Measurements from ENCODE around the gene ARMC9. TPM values are rescaled to one million over a fixed set of nuclear protein-coding genes. Genes with fewer than 3 reads are reported as not detected.

ARMC9 gene
- total RNA-seq, 1 experiment from 2014 or later, result 3.3 TPM

DNA sequence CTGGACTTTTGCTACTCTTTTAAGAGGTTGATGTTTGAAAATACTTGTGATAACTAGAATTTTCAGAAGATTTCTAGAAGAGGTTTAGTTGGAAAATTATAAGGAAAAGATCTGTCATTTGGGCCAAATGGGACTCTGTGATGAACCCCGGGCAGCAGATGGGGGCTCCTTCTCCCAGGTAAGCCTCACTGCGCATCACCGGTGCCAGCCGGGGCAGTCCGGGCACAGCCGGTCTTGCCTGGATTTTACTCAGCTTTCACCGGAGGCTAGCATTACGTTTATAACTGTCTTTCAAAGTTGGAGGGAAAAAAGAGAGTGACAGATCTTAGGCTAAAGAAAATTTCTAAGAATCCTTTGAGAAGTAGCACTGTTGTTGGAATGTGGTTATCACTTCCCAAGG, 99.7 kb downstream of the ARMC9 start:
- Histone ChIP-seq H3K4me3 (ENCODE audit: low read depth, low read length) (no peak overlapping the region), H3K36me3 (ENCODE audit: control insufficient read depth, insufficient read depth, low read length) (no peaks in the 10 kb centered on the region), H3K4me1 (no peaks in the 10 kb centered on the region), H3K9me3 (no peaks in the 10 kb centered on the region), H3K27me3 (replicated peaks; ENCODE audit: control insufficient read depth, insufficient read depth, low read length) (no peaks in the 10 kb centered on the region)
- intact Hi-C loops (cut with micrococcal nuclease; ENCODE audit: unreplicated experiment), result no loop called here
- Mint-ChIP-seq H3K4me3 (ENCODE audit: unreplicated experiment) (no peak overlapping the region), H3K9me3 (ENCODE audit: unreplicated experiment) (no peaks in the 10 kb centered on the region), H3K4me1 (ENCODE audit: low read depth, unreplicated experiment) (peaks cover 6% of the 10 kb centered on the region), H3K36me3 (ENCODE audit: insufficient read depth, unreplicated experiment) (no peaks in the 10 kb centered on the region), H3K27me3 (ENCODE audit: insufficient read depth, unreplicated experiment) (no peaks in the 10 kb centered on the region), H3K27ac (ENCODE audit: unreplicated experiment) (no peak overlapping the region)
- ChIA-PET CTCF (interaction anchor here (1.2 kb wide), 1 partner anchor 102 kb away, joined by 3 read pairs; no protein-coding TSS in a partner anchor), POLR2A (no interaction called here)
- DNase-seq, result no peak
- TF ChIP-seq, protein P1, sequence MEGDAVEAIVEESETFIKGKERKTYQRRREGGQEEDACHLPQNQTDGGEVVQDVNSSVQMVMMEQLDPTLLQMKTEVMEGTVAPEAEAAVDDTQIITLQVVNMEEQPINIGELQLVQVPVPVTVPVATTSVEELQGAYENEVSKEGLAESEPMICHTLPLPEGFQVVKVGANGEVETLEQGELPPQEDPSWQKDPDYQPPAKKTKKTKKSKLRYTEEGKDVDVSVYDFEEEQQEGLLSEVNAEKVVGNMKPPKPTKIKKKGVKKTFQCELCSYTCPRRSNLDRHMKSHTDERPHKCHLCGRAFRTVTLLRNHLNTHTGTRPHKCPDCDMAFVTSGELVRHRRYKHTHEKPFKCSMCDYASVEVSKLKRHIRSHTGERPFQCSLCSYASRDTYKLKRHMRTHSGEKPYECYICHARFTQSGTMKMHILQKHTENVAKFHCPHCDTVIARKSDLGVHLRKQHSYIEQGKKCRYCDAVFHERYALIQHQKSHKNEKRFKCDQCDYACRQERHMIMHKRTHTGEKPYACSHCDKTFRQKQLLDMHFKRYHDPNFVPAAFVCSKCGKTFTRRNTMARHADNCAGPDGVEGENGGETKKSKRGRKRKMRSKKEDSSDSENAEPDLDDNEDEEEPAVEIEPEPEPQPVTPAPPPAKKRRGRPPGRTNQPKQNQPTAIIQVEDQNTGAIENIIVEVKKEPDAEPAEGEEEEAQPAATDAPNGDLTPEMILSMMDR (IDR thresholded peaks at IDR 0.05; ENCODE audit: insufficient read depth in 1 of 2, low read depth in 1 of 2, low read length in 1 of 2, severe bottlenecking in 1 of 2, unreplicated experiment in 1 of 2), result no peak
- BruUV-seq (replicated peaks), result no TSS peak

DNA sequence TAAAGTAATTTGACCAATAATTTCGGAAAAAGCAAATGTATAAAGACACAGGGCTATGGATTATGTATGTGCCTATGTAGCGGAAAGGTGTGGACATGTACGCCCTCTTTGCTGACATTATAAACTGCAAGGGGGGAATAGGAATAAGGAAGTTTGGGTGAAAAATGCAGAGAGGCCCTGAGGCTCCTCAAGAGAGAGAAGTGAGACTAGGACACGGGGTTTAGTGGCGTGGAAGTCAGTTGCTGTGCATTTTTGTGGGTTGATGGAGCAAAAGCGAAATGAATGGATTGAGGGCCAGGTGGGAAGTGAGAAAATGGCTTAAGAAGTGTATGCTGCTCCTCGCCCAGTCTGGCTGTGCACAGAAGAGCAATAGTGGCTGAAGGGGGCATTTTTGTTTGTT, 100.8 kb downstream of the ARMC9 start:
- H3K9me3 ChIP-seq, result no peaks in the 10 kb centered on the region
- H3K36me3 ChIP-seq (ENCODE audit: control insufficient read depth, insufficient read depth, low read length), result no peaks in the 10 kb centered on the region
- no peak overlapping the region for H3K4me3 Mint-ChIP-seq (ENCODE audit: unreplicated experiment)
- H3K9me3 Mint-ChIP-seq (ENCODE audit: unreplicated experiment), result no peaks in the 10 kb centered on the region
- no peak overlapping the region for H3K27ac Mint-ChIP-seq (ENCODE audit: unreplicated experiment)
- BruUV-seq (replicated peaks), result no TSS peak
- no peak for DNase-seq
- H3K36me3 Mint-ChIP-seq (ENCODE audit: insufficient read depth, unreplicated experiment), result no peaks in the 10 kb centered on the region
- H3K27me3 ChIP-seq (replicated peaks; ENCODE audit: control insufficient read depth, insufficient read depth, low read length), result no peaks in the 10 kb centered on the region
- no peaks in the 10 kb centered on the region for H3K27me3 Mint-ChIP-seq (ENCODE audit: insufficient read depth, unreplicated experiment)
- intact Hi-C loops (cut with micrococcal nuclease; ENCODE audit: unreplicated experiment), result no loop called here
- peaks cover 6% of the 10 kb centered on the region for H3K4me1 Mint-ChIP-seq (ENCODE audit: low read depth, unreplicated experiment)
- TF ChIP-seq, protein P1 (IDR thresholded peaks at IDR 0.05; ENCODE audit: insufficient read depth in 1 of 2, low read depth in 1 of 2, low read length in 1 of 2, severe bottlenecking in 1 of 2, unreplicated experiment in 1 of 2), result no peak
- no peak overlapping the region for H3K4me3 ChIP-seq (ENCODE audit: low read depth, low read length)
- ChIA-PET POLR2A (no interaction called here), CTCF (interaction anchor here (1.2 kb wide), 1 partner anchor 101 kb away, joined by 3 read pairs; no protein-coding TSS in a partner anchor)
- H3K4me1 ChIP-seq, result no peaks in the 10 kb centered on the region

- no peaks in the 10 kb centered on the region for H3K36me3 ChIP-seq (ENCODE audit: control insufficient read depth, insufficient read depth, low read length)
- TF ChIP-seq, protein P1 (IDR thresholded peaks at IDR 0.05; ENCODE audit: insufficient read depth in 1 of 2, low read depth in 1 of 2, low read length in 1 of 2, severe bottlenecking in 1 of 2, unreplicated experiment in 1 of 2), result no peak
- H3K4me1 Mint-ChIP-seq (ENCODE audit: low read depth, unreplicated experiment), result peaks cover 6% of the 10 kb centered on the region
- no TSS peak for BruUV-seq (replicated peaks)
- H3K4me1 ChIP-seq, result no peaks in the 10 kb centered on the region
- no peak for DNase-seq
- ChIA-PET CTCF (no interaction called here), POLR2A (no interaction called here)
- H3K36me3 Mint-ChIP-seq (ENCODE audit: insufficient read depth, unreplicated experiment), result no peaks in the 10 kb centered on the region
- intact Hi-C loops (cut with micrococcal nuclease; ENCODE audit: unreplicated experiment), result no loop called here
- H3K9me3 ChIP-seq, result no peaks in the 10 kb centered on the region
- no peak overlapping the region for H3K4me3 ChIP-seq (ENCODE audit: low read depth, low read length)
- H3K27me3 Mint-ChIP-seq (ENCODE audit: insufficient read depth, unreplicated experiment), result no peaks in the 10 kb centered on the region
- H3K9me3 Mint-ChIP-seq (ENCODE audit: unreplicated experiment), result no peaks in the 10 kb centered on the region
- no peak overlapping the region for H3K4me3 Mint-ChIP-seq (ENCODE audit: unreplicated experiment)
- H3K27me3 ChIP-seq (replicated peaks; ENCODE audit: control insufficient read depth, insufficient read depth, low read length), result no peaks in the 10 kb centered on the region
- no peak overlapping the region for H3K27ac Mint-ChIP-seq (ENCODE audit: unreplicated experiment)
Observed at GRCh38 chr2:231300020-231300721, 101.7 kb downstream of the ARMC9 start.
